Measurements from ENCODE around the gene IPMK. TPM values are rescaled to one million over a fixed set of nuclear protein-coding genes. Genes with fewer than 3 reads are reported as not detected.
"Not testable (repeated sequence)": the region's sequence is repeated elsewhere in the genome, so short reads cannot be mapped to it uniquely, and the experiment has no call there.

The IPMK gene
- total RNA-seq, 1 donor from 2014 or later: 3.1 TPM

GRCh38 chr10:58239561-58240169 lies 28.0 kb downstream of the IPMK start:
- Histone ChIP-seq H3K9ac (ENCODE audit: low read depth in 1 of 3, low read length in 3 of 3) (no peak overlapping the region), H3K27me3 (ENCODE audit: control insufficient read depth in 3 of 3, insufficient read depth in 3 of 3, low read length in 3 of 3) (no peaks in the 10 kb centered on the region), H3K4me1 (ENCODE audit: control insufficient read depth in 3 of 3, insufficient read depth in 3 of 3, low read length in 3 of 3) (no peaks in the 10 kb centered on the region), H3K4me3 (ENCODE audit: low read length in 3 of 3) (no peak overlapping the region), H3K36me3 (ENCODE audit: control insufficient read depth in 3 of 3, insufficient read depth in 3 of 3, low read length in 3 of 3) (peaks cover 0 to 8% (median 5%) of the 10 kb centered on the region in 3 donors), H3K9me3 (ENCODE audit: control insufficient read depth in 3 of 3, low read length in 3 of 3) (no peaks in the 10 kb centered on the region), H3K27ac (ENCODE audit: low read depth, low read length) (no peak overlapping the region)

- no peaks in the 10 kb centered on the region for H3K4me1 ChIP-seq (ENCODE audit: control insufficient read depth in 3 of 3, insufficient read depth in 3 of 3, low read length in 3 of 3)
- H3K36me3 ChIP-seq (ENCODE audit: control insufficient read depth in 3 of 3, insufficient read depth in 3 of 3, low read length in 3 of 3): peaks cover 0 to 8% (median 5%) of the 10 kb centered on the region in 3 donors
- H3K27me3 ChIP-seq (ENCODE audit: control insufficient read depth in 3 of 3, insufficient read depth in 3 of 3, low read length in 3 of 3): no peaks in the 10 kb centered on the region
- no peak overlapping the region for H3K4me3 ChIP-seq (ENCODE audit: low read length in 3 of 3)
- no peak overlapping the region for H3K27ac ChIP-seq (ENCODE audit: low read depth, low read length)
- H3K9me3 ChIP-seq (ENCODE audit: control insufficient read depth in 3 of 3, low read length in 3 of 3): no peaks in the 10 kb centered on the region
- H3K9ac ChIP-seq (ENCODE audit: low read depth in 1 of 3, low read length in 3 of 3): no peak overlapping the region
These were observed 30.5 kb downstream of the IPMK start for GRCh38 chr10:58237014-58237834.

- H3K4me1 ChIP-seq (ENCODE audit: control insufficient read depth in 3 of 3, insufficient read depth in 3 of 3, low read length in 3 of 3): not testable (repeated sequence)
These were observed 37.8 kb downstream of the IPMK start for GRCh38 chr10:58229856-58230255.

GRCh38 chr10:58225654-58226053 lies 42.0 kb downstream of the IPMK start:
- H3K27ac ChIP-seq (ENCODE audit: low read depth, low read length): no peak overlapping the region
- no peak overlapping the region for H3K4me3 ChIP-seq (ENCODE audit: low read length in 3 of 3)
- peaks cover 0 to 6% (median 0%) of the 10 kb centered on the region in 3 donors for H3K36me3 ChIP-seq (ENCODE audit: control insufficient read depth in 3 of 3, insufficient read depth in 3 of 3, low read length in 3 of 3)
- no peaks in the 10 kb centered on the region for H3K27me3 ChIP-seq (ENCODE audit: control insufficient read depth in 3 of 3, insufficient read depth in 3 of 3, low read length in 3 of 3)
- H3K9me3 ChIP-seq (ENCODE audit: control insufficient read depth in 3 of 3, low read length in 3 of 3): no peaks in the 10 kb centered on the region
- no peaks in the 10 kb centered on the region for H3K4me1 ChIP-seq (ENCODE audit: control insufficient read depth in 3 of 3, insufficient read depth in 3 of 3, low read length in 3 of 3)
- no peak overlapping the region for H3K9ac ChIP-seq (ENCODE audit: low read depth in 1 of 3, low read length in 3 of 3)

More at GRCh38 chr10:58229856-58230255, 37.8 kb downstream of the IPMK start:
- H3K27ac ChIP-seq (ENCODE audit: low read depth, low read length); H3K9ac ChIP-seq (ENCODE audit: low read depth in 1 of 3, low read length in 3 of 3); H3K36me3 ChIP-seq (ENCODE audit: control insufficient read depth in 3 of 3, insufficient read depth in 3 of 3, low read length in 3 of 3); H3K9me3 ChIP-seq (ENCODE audit: control insufficient read depth in 3 of 3, low read length in 3 of 3); H3K4me3 ChIP-seq (ENCODE audit: low read length in 3 of 3); H3K27me3 ChIP-seq (ENCODE audit: control insufficient read depth in 3 of 3, insufficient read depth in 3 of 3, low read length in 3 of 3): not testable (repeated sequence)

GRCh38 chr10:58220769-58221451 lies 46.8 kb downstream of the IPMK start:
- Histone ChIP-seq H3K27ac (ENCODE audit: low read depth, low read length) (no peak overlapping the region), H3K9me3 (ENCODE audit: control insufficient read depth in 3 of 3, low read length in 3 of 3) (no peaks in the 10 kb centered on the region), H3K9ac (ENCODE audit: low read depth in 1 of 3, low read length in 3 of 3) (no peak overlapping the region), H3K36me3 (ENCODE audit: control insufficient read depth in 3 of 3, insufficient read depth in 3 of 3, low read length in 3 of 3) (no peaks in the 10 kb centered on the region), H3K4me3 (ENCODE audit: low read length in 3 of 3) (no peak overlapping the region), H3K27me3 (ENCODE audit: control insufficient read depth in 3 of 3, insufficient read depth in 3 of 3, low read length in 3 of 3) (no peaks in the 10 kb centered on the region), H3K4me1 (ENCODE audit: control insufficient read depth in 3 of 3, insufficient read depth in 3 of 3, low read length in 3 of 3) (peaks cover 0 to 5% (median 0%) of the 10 kb centered on the region in 3 donors)

- H3K27ac ChIP-seq (ENCODE audit: low read depth, low read length): no peak overlapping the region
These were observed 47.8 kb downstream of the IPMK start for GRCh38 chr10:58219875-58220274.

GRCh38 chr10:58217612-58218011 lies 50.1 kb downstream of the IPMK start:
- peaks cover 0 to 3% (median 3%) of the 10 kb centered on the region in 3 donors for H3K36me3 ChIP-seq (ENCODE audit: control insufficient read depth in 3 of 3, insufficient read depth in 3 of 3, low read length in 3 of 3)
- no peak overlapping the region for H3K27ac ChIP-seq (ENCODE audit: low read depth, low read length)
- H3K9ac ChIP-seq (ENCODE audit: low read depth in 1 of 3, low read length in 3 of 3): no peak overlapping the region
- H3K9me3 ChIP-seq (ENCODE audit: control insufficient read depth in 3 of 3, low read length in 3 of 3): no peaks in the 10 kb centered on the region
- peaks cover 0 to 5% (median 0%) of the 10 kb centered on the region in 3 donors for H3K4me1 ChIP-seq (ENCODE audit: control insufficient read depth in 3 of 3, insufficient read depth in 3 of 3, low read length in 3 of 3)
- H3K27me3 ChIP-seq (ENCODE audit: control insufficient read depth in 3 of 3, insufficient read depth in 3 of 3, low read length in 3 of 3): no peaks in the 10 kb centered on the region
- no peak overlapping the region for H3K4me3 ChIP-seq (ENCODE audit: low read length in 3 of 3)

More at GRCh38 chr10:58219875-58220274, 47.8 kb downstream of the IPMK start:
- Histone ChIP-seq H3K4me1 (ENCODE audit: control insufficient read depth in 3 of 3, insufficient read depth in 3 of 3, low read length in 3 of 3) (peaks cover 0 to 5% (median 0%) of the 10 kb centered on the region in 3 donors), H3K36me3 (ENCODE audit: control insufficient read depth in 3 of 3, insufficient read depth in 3 of 3, low read length in 3 of 3) (peaks cover 0 to 3% (median 0%) of the 10 kb centered on the region in 3 donors), H3K9ac (ENCODE audit: low read depth in 1 of 3, low read length in 3 of 3) (no peak overlapping the region), H3K9me3 (ENCODE audit: control insufficient read depth in 3 of 3, low read length in 3 of 3) (no peaks in the 10 kb centered on the region), H3K27me3 (ENCODE audit: control insufficient read depth in 3 of 3, insufficient read depth in 3 of 3, low read length in 3 of 3) (no peaks in the 10 kb centered on the region), H3K4me3 (ENCODE audit: low read length in 3 of 3) (no peak overlapping the region)

GRCh38 chr10:58212622-58213021 lies 55.1 kb downstream of the IPMK start:
- H3K9ac ChIP-seq (ENCODE audit: low read depth in 1 of 3, low read length in 3 of 3): no peak overlapping the region
- peaks cover 0 to 9% (median 0%) of the 10 kb centered on the region in 3 donors for H3K4me1 ChIP-seq (ENCODE audit: control insufficient read depth in 3 of 3, insufficient read depth in 3 of 3, low read length in 3 of 3)
- H3K27ac ChIP-seq (ENCODE audit: low read depth, low read length): no peak overlapping the region
- H3K9me3 ChIP-seq (ENCODE audit: control insufficient read depth in 3 of 3, low read length in 3 of 3): no peaks in the 10 kb centered on the region
- no peak overlapping the region for H3K4me3 ChIP-seq (ENCODE audit: low read length in 3 of 3)
- H3K36me3 ChIP-seq (ENCODE audit: control insufficient read depth in 3 of 3, insufficient read depth in 3 of 3, low read length in 3 of 3): peaks cover 0 to 9% (median 6%) of the 10 kb centered on the region in 3 donors
- H3K27me3 ChIP-seq (ENCODE audit: control insufficient read depth in 3 of 3, insufficient read depth in 3 of 3, low read length in 3 of 3): no peaks in the 10 kb centered on the region

- H3K27ac ChIP-seq (ENCODE audit: low read depth, low read length): no peak overlapping the region
- peaks cover 0 to 9% (median 0%) of the 10 kb centered on the region in 3 donors for H3K4me1 ChIP-seq (ENCODE audit: control insufficient read depth in 3 of 3, insufficient read depth in 3 of 3, low read length in 3 of 3)
- no peak overlapping the region for H3K9ac ChIP-seq (ENCODE audit: low read depth in 1 of 3, low read length in 3 of 3)
- H3K27me3 ChIP-seq (ENCODE audit: control insufficient read depth in 3 of 3, insufficient read depth in 3 of 3, low read length in 3 of 3): no peaks in the 10 kb centered on the region
- no peak overlapping the region for H3K4me3 ChIP-seq (ENCODE audit: low read length in 3 of 3)
- H3K9me3 ChIP-seq (ENCODE audit: control insufficient read depth in 3 of 3, low read length in 3 of 3): no peaks in the 10 kb centered on the region
- H3K36me3 ChIP-seq (ENCODE audit: control insufficient read depth in 3 of 3, insufficient read depth in 3 of 3, low read length in 3 of 3): peaks cover 0 to 9% (median 6%) of the 10 kb centered on the region in 3 donors
These were observed 57.5 kb downstream of the IPMK start for GRCh38 chr10:58210160-58210559.
